Left forelimb (tissue), 1 donor: ENCODE measurements around the gene SCAANT1.

ENCODE experiments used
- DNase-seq: peaks from one replicate; pipeline ENCODE4 v3.0.0-alpha.2; 2018; ENCODE audit warnings: low spot score

The SCAANT1 gene

GRCh38 chr3:63934041-63934866 is 22.1 kb upstream of the SCAANT1 start:
- DNase-seq, result no peak

GRCh38 chr3:63933459-63933858 is 21.3 kb upstream of the SCAANT1 start:
- DNase-seq, result no peak

GRCh38 chr3:63932509-63933212 is 20.5 kb upstream of the SCAANT1 start:
- DNase-seq, result no peak

GRCh38 chr3:63931290-63931689 is 19.1 kb upstream of the SCAANT1 start:
- no peak for DNase-seq

- no peak for DNase-seq
Measured at GRCh38 chr3:63927422-63928280, 15.5 kb upstream of the SCAANT1 start.

- DNase-seq, result no peak
Measured at GRCh38 chr3:63926309-63926708, 14.1 kb upstream of the SCAANT1 start.

GRCh38 chr3:63922491-63923199 is 10.5 kb upstream of the SCAANT1 start:
- DNase-seq, result no peak

GRCh38 chr3:63921741-63922482 is 9.7 kb upstream of the SCAANT1 start:
- DNase-seq, result no peak

- no peak for DNase-seq
Measured at GRCh38 chr3:63920001-63920400, 7.8 kb upstream of the SCAANT1 start.

GRCh38 chr3:63918321-63918720 is 6.1 kb upstream of the SCAANT1 start:
- no peak for DNase-seq

- no peak for DNase-seq
Measured at GRCh38 chr3:63914312-63914711, 2.1 kb upstream of the SCAANT1 start.

GRCh38 chr3:63912768-63913588 is 795 bp upstream of the SCAANT1 start:
- peak; percentile 75 for DNase-seq

- no peak for DNase-seq
Measured at GRCh38 chr3:63911509-63911872, 692 bp downstream of the SCAANT1 start.

- DNase-seq, result no peak
Measured at GRCh38 chr3:63910891-63911290, 1.3 kb downstream of the SCAANT1 start.

GRCh38 chr3:63910001-63910400 is 2.2 kb downstream of the SCAANT1 start:
- DNase-seq, result no peak

GRCh38 chr3:63909431-63909830 is 2.8 kb downstream of the SCAANT1 start:
- no peak for DNase-seq

- no peak for DNase-seq
Measured at GRCh38 chr3:63908776-63909175, 3.4 kb downstream of the SCAANT1 start.

GRCh38 chr3:63908081-63908736 is 4.0 kb downstream of the SCAANT1 start:
- DNase-seq, result no peak

GRCh38 chr3:63905731-63906620 is 6.2 kb downstream of the SCAANT1 start:
- no peak for DNase-seq
